C4-2B (cell line): ENCODE data around the gene CSN1S1.

Source experiments
- ZFX ChIP-seq: fragments of 450-650 bp; IDR thresholded peaks from 2 replicates; pipeline ENCODE4 v1.6.1; 2017
- TF ChIP-seq, protein P1 (sequence below): fragments of 450-650 bp; conservative IDR thresholded peaks from 2 replicates; pipeline ENCODE4 v1.5.1; 2017; ENCODE audit warnings: mild to moderate bottlenecking

DNA sequence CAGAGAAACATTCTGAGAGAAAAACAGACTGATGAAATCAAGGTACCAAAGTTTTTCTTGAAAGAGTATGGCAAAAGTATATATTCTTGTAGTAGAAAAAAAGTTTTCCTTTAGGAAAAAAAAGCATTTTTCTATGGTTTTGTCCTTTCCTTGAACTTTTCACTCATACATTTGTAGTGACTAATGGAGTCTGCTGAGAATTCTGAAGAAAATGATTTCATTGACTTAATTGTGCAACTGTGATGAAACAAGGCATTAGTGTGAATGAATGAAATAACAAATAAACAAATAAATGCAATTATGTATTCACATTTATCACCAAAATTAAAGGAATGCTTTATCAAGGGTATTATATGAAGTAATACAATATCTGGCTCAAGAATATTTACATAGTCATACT is 5.7 kb downstream of the CSN1S1 start:
- TF ChIP-seq, protein P1, sequence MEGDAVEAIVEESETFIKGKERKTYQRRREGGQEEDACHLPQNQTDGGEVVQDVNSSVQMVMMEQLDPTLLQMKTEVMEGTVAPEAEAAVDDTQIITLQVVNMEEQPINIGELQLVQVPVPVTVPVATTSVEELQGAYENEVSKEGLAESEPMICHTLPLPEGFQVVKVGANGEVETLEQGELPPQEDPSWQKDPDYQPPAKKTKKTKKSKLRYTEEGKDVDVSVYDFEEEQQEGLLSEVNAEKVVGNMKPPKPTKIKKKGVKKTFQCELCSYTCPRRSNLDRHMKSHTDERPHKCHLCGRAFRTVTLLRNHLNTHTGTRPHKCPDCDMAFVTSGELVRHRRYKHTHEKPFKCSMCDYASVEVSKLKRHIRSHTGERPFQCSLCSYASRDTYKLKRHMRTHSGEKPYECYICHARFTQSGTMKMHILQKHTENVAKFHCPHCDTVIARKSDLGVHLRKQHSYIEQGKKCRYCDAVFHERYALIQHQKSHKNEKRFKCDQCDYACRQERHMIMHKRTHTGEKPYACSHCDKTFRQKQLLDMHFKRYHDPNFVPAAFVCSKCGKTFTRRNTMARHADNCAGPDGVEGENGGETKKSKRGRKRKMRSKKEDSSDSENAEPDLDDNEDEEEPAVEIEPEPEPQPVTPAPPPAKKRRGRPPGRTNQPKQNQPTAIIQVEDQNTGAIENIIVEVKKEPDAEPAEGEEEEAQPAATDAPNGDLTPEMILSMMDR, result no peak
- no peak for TF ChIP-seq ZFX
